ENCODE data around the gene GALNT10. TPM values are rescaled to one million over a fixed set of nuclear protein-coding genes. Genes with fewer than 3 reads are reported as not detected.

GALNT10 gene
- total RNA-seq, 1 donor from 2014 or later, result 39.8 TPM

- TF ChIP-seq CTCF (conservative IDR thresholded peaks at IDR 0.05), result no peak
- H3K36me3 Mint-ChIP-seq (ENCODE audit: low read depth), result peaks cover 13% of the 10 kb centered on the region
- H3K27me3 Mint-ChIP-seq (ENCODE audit: low read depth), result no peaks in the 10 kb centered on the region
- H3K4me3 Mint-ChIP-seq, result no peak overlapping the region
- peaks cover 36% of the 10 kb centered on the region for H3K4me1 Mint-ChIP-seq
- H3K9me3 Mint-ChIP-seq, result peaks cover 1% of the 10 kb centered on the region
- no peak overlapping the region for H3K27ac Mint-ChIP-seq (ENCODE audit: unreplicated experiment)
- no peak for DNase-seq (ENCODE audit: low read depth, low spot score)
Measured at GRCh38 chr5:154248691-154249090, 58.2 kb downstream of the GALNT10 start.

GRCh38 chr5:154249826-154250225 is 59.3 kb downstream of the GALNT10 start:
- Mint-ChIP-seq H3K27me3 (ENCODE audit: low read depth) (no peaks in the 10 kb centered on the region), H3K4me3 (no peak overlapping the region), H3K4me1 (peaks cover 41% of the 10 kb centered on the region), H3K27ac (ENCODE audit: unreplicated experiment) (no peak overlapping the region), H3K9me3 (peaks cover 5% of the 10 kb centered on the region), H3K36me3 (ENCODE audit: low read depth) (peaks cover 14% of the 10 kb centered on the region)
- no peak for TF ChIP-seq CTCF (conservative IDR thresholded peaks at IDR 0.05)
- no peak for DNase-seq (ENCODE audit: low read depth, low spot score)

- no peak for TF ChIP-seq CTCF (conservative IDR thresholded peaks at IDR 0.05)
- no peak for DNase-seq (ENCODE audit: low read depth, low spot score)
- Mint-ChIP-seq H3K27ac (ENCODE audit: unreplicated experiment) (no peak overlapping the region), H3K36me3 (ENCODE audit: low read depth) (peaks cover 13% of the 10 kb centered on the region), H3K4me3 (no peak overlapping the region), H3K4me1 (peaks cover 47% of the 10 kb centered on the region), H3K27me3 (ENCODE audit: low read depth) (no peaks in the 10 kb centered on the region), H3K9me3 (peaks cover 5% of the 10 kb centered on the region)
Measured at GRCh38 chr5:154251529-154251928, 61.0 kb downstream of the GALNT10 start.

- Mint-ChIP-seq H3K9me3 (peaks cover 5% of the 10 kb centered on the region), H3K4me3 (no peak overlapping the region), H3K27ac (ENCODE audit: unreplicated experiment) (no peak overlapping the region), H3K36me3 (ENCODE audit: low read depth) (peaks cover 13% of the 10 kb centered on the region), H3K27me3 (ENCODE audit: low read depth) (no peaks in the 10 kb centered on the region), H3K4me1 (peaks cover 62% of the 10 kb centered on the region)
- DNase-seq (ENCODE audit: low read depth, low spot score), result no peak
- no peak for TF ChIP-seq CTCF (conservative IDR thresholded peaks at IDR 0.05)
Measured at GRCh38 chr5:154253807-154254206, 63.3 kb downstream of the GALNT10 start.

GRCh38 chr5:154254896-154255295 is 64.4 kb downstream of the GALNT10 start:
- Mint-ChIP-seq H3K4me1 (peaks cover 62% of the 10 kb centered on the region), H3K27ac (ENCODE audit: unreplicated experiment) (no peak overlapping the region), H3K36me3 (ENCODE audit: low read depth) (peaks cover 13% of the 10 kb centered on the region), H3K9me3 (peaks cover 5% of the 10 kb centered on the region), H3K27me3 (ENCODE audit: low read depth) (no peaks in the 10 kb centered on the region), H3K4me3 (no peak overlapping the region)
- no peak for TF ChIP-seq CTCF (conservative IDR thresholded peaks at IDR 0.05)
- no peak for DNase-seq (ENCODE audit: low read depth, low spot score)

GRCh38 chr5:154257046-154257445 is 66.5 kb downstream of the GALNT10 start:
- Mint-ChIP-seq H3K4me1 (peaks cover 71% of the 10 kb centered on the region), H3K27me3 (ENCODE audit: low read depth) (no peaks in the 10 kb centered on the region), H3K27ac (ENCODE audit: unreplicated experiment) (peak overlapping the region; percentile 93), H3K36me3 (ENCODE audit: low read depth) (peaks cover 13% of the 10 kb centered on the region), H3K9me3 (peaks cover 5% of the 10 kb centered on the region), H3K4me3 (no peak overlapping the region)
- no peak for DNase-seq (ENCODE audit: low read depth, low spot score)
- no peak for TF ChIP-seq CTCF (conservative IDR thresholded peaks at IDR 0.05)

Measured in neural crest cell (in vitro differentiated cells).